ENCODE data around the gene CYTH1.

Gene CYTH1

DNA sequence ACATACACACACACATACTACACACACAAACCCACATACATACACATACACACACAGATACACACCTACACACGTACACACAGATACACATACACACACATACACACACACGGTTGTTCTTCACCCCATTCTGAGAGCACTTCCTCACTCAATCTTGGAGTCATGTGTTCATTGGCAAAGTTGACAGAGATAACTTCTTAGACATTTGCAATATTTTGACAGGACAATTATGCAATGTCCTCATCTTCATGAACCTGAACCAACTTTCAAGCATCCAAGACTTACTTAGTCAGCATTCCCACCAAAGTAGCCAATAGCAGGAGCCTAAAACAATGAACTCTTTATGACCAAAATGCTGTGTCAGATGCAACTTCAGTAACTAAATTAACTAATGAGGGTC lies 127.7 kb downstream of the CYTH1 start:
- TF ChIP-seq, protein P1, sequence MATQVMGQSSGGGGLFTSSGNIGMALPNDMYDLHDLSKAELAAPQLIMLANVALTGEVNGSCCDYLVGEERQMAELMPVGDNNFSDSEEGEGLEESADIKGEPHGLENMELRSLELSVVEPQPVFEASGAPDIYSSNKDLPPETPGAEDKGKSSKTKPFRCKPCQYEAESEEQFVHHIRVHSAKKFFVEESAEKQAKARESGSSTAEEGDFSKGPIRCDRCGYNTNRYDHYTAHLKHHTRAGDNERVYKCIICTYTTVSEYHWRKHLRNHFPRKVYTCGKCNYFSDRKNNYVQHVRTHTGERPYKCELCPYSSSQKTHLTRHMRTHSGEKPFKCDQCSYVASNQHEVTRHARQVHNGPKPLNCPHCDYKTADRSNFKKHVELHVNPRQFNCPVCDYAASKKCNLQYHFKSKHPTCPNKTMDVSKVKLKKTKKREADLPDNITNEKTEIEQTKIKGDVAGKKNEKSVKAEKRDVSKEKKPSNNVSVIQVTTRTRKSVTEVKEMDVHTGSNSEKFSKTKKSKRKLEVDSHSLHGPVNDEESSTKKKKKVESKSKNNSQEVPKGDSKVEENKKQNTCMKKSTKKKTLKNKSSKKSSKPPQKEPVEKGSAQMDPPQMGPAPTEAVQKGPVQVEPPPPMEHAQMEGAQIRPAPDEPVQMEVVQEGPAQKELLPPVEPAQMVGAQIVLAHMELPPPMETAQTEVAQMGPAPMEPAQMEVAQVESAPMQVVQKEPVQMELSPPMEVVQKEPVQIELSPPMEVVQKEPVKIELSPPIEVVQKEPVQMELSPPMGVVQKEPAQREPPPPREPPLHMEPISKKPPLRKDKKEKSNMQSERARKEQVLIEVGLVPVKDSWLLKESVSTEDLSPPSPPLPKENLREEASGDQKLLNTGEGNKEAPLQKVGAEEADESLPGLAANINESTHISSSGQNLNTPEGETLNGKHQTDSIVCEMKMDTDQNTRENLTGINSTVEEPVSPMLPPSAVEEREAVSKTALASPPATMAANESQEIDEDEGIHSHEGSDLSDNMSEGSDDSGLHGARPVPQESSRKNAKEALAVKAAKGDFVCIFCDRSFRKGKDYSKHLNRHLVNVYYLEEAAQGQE (IDR thresholded peaks at IDR 0.05; ENCODE audit: low read depth), result no peak
- no peak for TF ChIP-seq TAF1 (IDR thresholded peaks at IDR 0.05; ENCODE audit: low read depth)
- TF ChIP-seq, protein P2, sequence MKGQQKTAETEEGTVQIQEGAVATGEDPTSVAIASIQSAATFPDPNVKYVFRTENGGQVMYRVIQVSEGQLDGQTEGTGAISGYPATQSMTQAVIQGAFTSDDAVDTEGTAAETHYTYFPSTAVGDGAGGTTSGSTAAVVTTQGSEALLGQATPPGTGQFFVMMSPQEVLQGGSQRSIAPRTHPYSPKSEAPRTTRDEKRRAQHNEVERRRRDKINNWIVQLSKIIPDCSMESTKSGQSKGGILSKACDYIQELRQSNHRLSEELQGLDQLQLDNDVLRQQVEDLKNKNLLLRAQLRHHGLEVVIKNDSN (IDR thresholded peaks at IDR 0.05), result no peak
- no peak for TF ChIP-seq YY1 (IDR thresholded peaks at IDR 0.05; ENCODE audit: low read depth)
- no peak for TF ChIP-seq TCF12 (IDR thresholded peaks at IDR 0.05; ENCODE audit: low read depth)
- TF ChIP-seq EGR1 (IDR thresholded peaks at IDR 0.05), result no peak
- TF ChIP-seq ZBTB7A (IDR thresholded peaks at IDR 0.05; ENCODE audit: low read depth), result no peak
- no peak for TF ChIP-seq NFIC (IDR thresholded peaks at IDR 0.05)
- TF ChIP-seq, protein P3, sequence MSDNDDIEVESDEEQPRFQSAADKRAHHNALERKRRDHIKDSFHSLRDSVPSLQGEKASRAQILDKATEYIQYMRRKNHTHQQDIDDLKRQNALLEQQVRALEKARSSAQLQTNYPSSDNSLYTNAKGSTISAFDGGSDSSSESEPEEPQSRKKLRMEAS (IDR thresholded peaks at IDR 0.05), result no peak
- TF ChIP-seq CEBPB (IDR thresholded peaks at IDR 0.05), result no peak
- TF ChIP-seq TEAD4 (IDR thresholded peaks at IDR 0.05), result no peak

DNA sequence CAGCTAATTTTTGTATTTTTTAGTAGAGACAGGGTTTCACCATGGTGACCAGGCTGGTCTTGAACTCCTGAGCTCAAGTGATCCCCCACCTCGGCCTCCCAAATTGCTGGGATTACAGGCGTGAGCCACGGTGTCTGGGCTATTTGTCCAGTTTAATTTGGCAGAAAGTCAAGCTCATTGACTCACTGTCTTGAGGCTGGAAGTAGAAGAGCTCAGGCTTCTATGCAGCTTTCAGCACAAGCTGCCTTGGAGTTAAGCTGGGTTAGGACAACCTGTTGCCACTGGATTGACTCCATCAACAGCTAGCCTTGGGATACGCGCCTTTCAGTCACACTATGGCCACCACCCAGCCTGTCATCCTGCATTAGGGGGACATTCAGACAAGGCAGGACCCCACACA lies 128.7 kb downstream of the CYTH1 start:
- TF ChIP-seq, protein P1 (IDR thresholded peaks at IDR 0.05; ENCODE audit: low read depth), result no peak
- TF ChIP-seq EP300 (IDR thresholded peaks at IDR 0.05; ENCODE audit: borderline replicate concordance), result no peak
- no peak for TF ChIP-seq TCF12 (IDR thresholded peaks at IDR 0.05; ENCODE audit: low read depth)
- no peak for TF ChIP-seq TAF1 (IDR thresholded peaks at IDR 0.05; ENCODE audit: low read depth)
- TF ChIP-seq, protein P3 (IDR thresholded peaks at IDR 0.05), result no peak
- TF ChIP-seq ZBTB7A (IDR thresholded peaks at IDR 0.05; ENCODE audit: low read depth), result no peak
- TF ChIP-seq CREB1 (IDR thresholded peaks at IDR 0.05; ENCODE audit: low read depth), result no peak
- no peak for TF ChIP-seq EGR1 (IDR thresholded peaks at IDR 0.05)
- TF ChIP-seq FOXM1 (IDR thresholded peaks at IDR 0.05; ENCODE audit: borderline replicate concordance, low read depth), result no peak
- TF ChIP-seq, protein P2 (IDR thresholded peaks at IDR 0.05), result no peak
- no peak for TF ChIP-seq TEAD4 (IDR thresholded peaks at IDR 0.05)
- no peak for TF ChIP-seq YY1 (IDR thresholded peaks at IDR 0.05; ENCODE audit: low read depth)
- no peak for TF ChIP-seq CEBPB (IDR thresholded peaks at IDR 0.05)
- TF ChIP-seq RAD21 (IDR thresholded peaks at IDR 0.05; ENCODE audit: low read depth), result no peak

DNA sequence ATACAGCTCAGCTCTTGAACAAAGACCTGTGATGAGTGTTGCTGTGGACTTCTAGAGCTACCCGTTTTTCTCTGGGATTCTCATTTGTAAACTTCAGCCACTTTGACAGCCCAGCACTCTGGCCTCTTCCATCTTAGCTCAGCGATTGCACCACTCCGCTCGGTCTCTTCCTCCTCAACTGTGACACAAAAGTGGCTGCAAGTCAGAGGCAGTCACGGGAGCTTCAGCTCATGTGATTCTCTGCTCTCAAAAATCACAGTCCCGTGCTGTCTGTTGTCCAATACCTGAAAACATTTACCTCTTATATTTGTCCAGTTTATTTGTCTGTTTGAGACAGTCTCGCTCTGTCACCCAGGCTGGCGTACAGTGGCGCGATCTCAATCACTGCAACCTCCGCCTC lies 129.2 kb downstream of the CYTH1 start:
- TF ChIP-seq EGR1 (IDR thresholded peaks at IDR 0.05) (no peak), FOXM1 (IDR thresholded peaks at IDR 0.05; ENCODE audit: borderline replicate concordance, low read depth) (no peak), ZBTB7A (IDR thresholded peaks at IDR 0.05; ENCODE audit: low read depth) (no peak), CEBPB (IDR thresholded peaks at IDR 0.05) (no peak), RAD21 (IDR thresholded peaks at IDR 0.05; ENCODE audit: low read depth) (no peak), TCF12 (IDR thresholded peaks at IDR 0.05; ENCODE audit: low read depth) (no peak), YY1 (IDR thresholded peaks at IDR 0.05; ENCODE audit: low read depth) (no peak), CREB1 (IDR thresholded peaks at IDR 0.05; ENCODE audit: low read depth) (no peak), TAF1 (IDR thresholded peaks at IDR 0.05; ENCODE audit: low read depth) (no peak), TEAD4 (IDR thresholded peaks at IDR 0.05) (no peak), NFIC (IDR thresholded peaks at IDR 0.05) (no peak), EP300 (IDR thresholded peaks at IDR 0.05; ENCODE audit: borderline replicate concordance) (no peak)
- TF ChIP-seq, protein P2 (IDR thresholded peaks at IDR 0.05), result no peak
- TF ChIP-seq, protein P3 (IDR thresholded peaks at IDR 0.05), result no peak
- TF ChIP-seq, protein P1 (IDR thresholded peaks at IDR 0.05; ENCODE audit: low read depth), result no peak

DNA sequence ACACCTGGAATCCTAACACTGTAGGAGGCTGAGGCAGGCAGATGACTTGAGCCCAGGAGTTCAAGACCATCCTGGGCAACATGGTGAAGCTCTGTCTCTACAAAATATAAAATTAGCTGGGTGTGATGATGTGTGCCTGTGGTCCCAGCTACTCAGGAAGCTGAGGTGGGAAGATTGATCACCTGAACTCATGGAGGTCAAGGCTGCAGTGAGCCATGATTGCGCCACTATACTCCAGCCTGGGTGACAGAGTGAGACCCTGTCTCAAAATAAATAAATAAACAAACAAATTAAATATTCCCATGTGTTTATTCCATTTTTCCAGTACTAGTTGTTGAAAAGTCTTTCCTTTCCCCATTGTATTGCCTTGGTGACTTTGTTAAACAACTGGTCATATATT lies 130.0 kb downstream of the CYTH1 start:
- no peak for TF ChIP-seq FOXM1 (IDR thresholded peaks at IDR 0.05; ENCODE audit: borderline replicate concordance, low read depth)
- TF ChIP-seq, protein P2 (IDR thresholded peaks at IDR 0.05), result no peak
- no peak for TF ChIP-seq RAD21 (IDR thresholded peaks at IDR 0.05; ENCODE audit: low read depth)
- no peak for TF ChIP-seq NFIC (IDR thresholded peaks at IDR 0.05)
- no peak for TF ChIP-seq EGR1 (IDR thresholded peaks at IDR 0.05)
- TF ChIP-seq ZBTB7A (IDR thresholded peaks at IDR 0.05; ENCODE audit: low read depth), result no peak
- no peak for TF ChIP-seq EP300 (IDR thresholded peaks at IDR 0.05; ENCODE audit: borderline replicate concordance)
- no peak for TF ChIP-seq CREB1 (IDR thresholded peaks at IDR 0.05; ENCODE audit: low read depth)
- TF ChIP-seq TEAD4 (IDR thresholded peaks at IDR 0.05), result no peak
- TF ChIP-seq, protein P1 (IDR thresholded peaks at IDR 0.05; ENCODE audit: low read depth), result no peak
- TF ChIP-seq TCF12 (IDR thresholded peaks at IDR 0.05; ENCODE audit: low read depth), result no peak
- no peak for TF ChIP-seq TAF1 (IDR thresholded peaks at IDR 0.05; ENCODE audit: low read depth)
- TF ChIP-seq, protein P3 (IDR thresholded peaks at IDR 0.05), result no peak

All from Ishikawa (cell line).